ENCODE results near the gene ARHGAP11A. TPM values are rescaled to one million over a fixed set of nuclear protein-coding genes. Genes with fewer than 3 reads are reported as not detected.
A peak's percentile ranks its signal among the peaks of the same experiment; 100 is the strongest.

The ARHGAP11A gene
- total RNA-seq, 1 experiment from 2014 or later, result 93.0 TPM

GRCh38 chr15:32646291-32646690 is 31.0 kb downstream of the ARHGAP11A start (continued):
- TF ChIP-seq ZNF281 (CRISPR knock-in tag; IDR thresholded peaks at IDR 0.05), result no peak
- TF ChIP-seq AR (CRISPR knock-in tag; IDR thresholded peaks at IDR 0.05), result no peak
- no peak for TF ChIP-seq HMGXB4 (CRISPR knock-in tag; IDR thresholded peaks at IDR 0.05)
- TF ChIP-seq USF1 (CRISPR knock-in tag; IDR thresholded peaks at IDR 0.05), result no peak
- no peak for TF ChIP-seq TP53 (CRISPR knock-in tag; IDR thresholded peaks at IDR 0.05)
- TF ChIP-seq SMAD3 (CRISPR knock-in tag; IDR thresholded peaks at IDR 0.05; ENCODE audit: borderline replicate concordance), result no peak
- no peak for TF ChIP-seq HMGA2 (CRISPR knock-in tag; IDR thresholded peaks at IDR 0.05)

GRCh38 chr15:32649342-32649741 is 34.0 kb downstream of the ARHGAP11A start:
- no peaks in the 10 kb centered on the region for H3K27me3 Mint-ChIP-seq (ENCODE audit: low read depth)
- POLR2A ChIA-PET, result no interaction called here

GRCh38 chr15:32651229-32651837 is 36.0 kb downstream of the ARHGAP11A start:
- H3K27me3 Mint-ChIP-seq (ENCODE audit: low read depth), result no peaks in the 10 kb centered on the region

More at GRCh38 chr15:32649342-32649741, 34.0 kb downstream of the ARHGAP11A start:
- ATAC-seq (peak; percentile 62), DNase-seq (ENCODE audit: low spot score) (no peak)
- TF ChIP-seq ZNF232 (CRISPR knock-in tag; IDR thresholded peaks at IDR 0.05) (no peak), ESRRA (CRISPR knock-in tag; IDR thresholded peaks at IDR 0.05; ENCODE audit: borderline replicate concordance) (no peak), NFE2L1 (CRISPR knock-in tag; IDR thresholded peaks at IDR 0.05) (no peak), CREM (CRISPR knock-in tag; IDR thresholded peaks at IDR 0.05) (no peak), USF1 (CRISPR knock-in tag; IDR thresholded peaks at IDR 0.05) (no peak), CBFB (CRISPR knock-in tag; IDR thresholded peaks at IDR 0.05; ENCODE audit: low read depth) (no peak), TEAD4 (CRISPR knock-in tag; IDR thresholded peaks at IDR 0.05) (no peak), NR3C1 (CRISPR knock-in tag; conservative IDR thresholded peaks at IDR 0.05; ENCODE audit: low read depth) (no peak)
- H3K36me3 Mint-ChIP-seq, result peaks cover under 1% of the 10 kb centered on the region; the same call in 1 of the 2 replicates
- no peak overlapping the region for H3K27ac Mint-ChIP-seq
- no peaks in the 10 kb centered on the region for H3K9me3 Mint-ChIP-seq
- H3K4me3 Mint-ChIP-seq, result no peak overlapping the region
- CTCF ChIA-PET, result interaction anchor here (0.5 to 3.3 kb wide), 26 partner anchors 8 to 643 kb away, joined by 3 to 35 read pairs (median 4); partner anchors contain the start of gene SCG5
- H3K4me1 Mint-ChIP-seq, result peaks cover 39% of the 10 kb centered on the region

More at GRCh38 chr15:32651229-32651837, 36.0 kb downstream of the ARHGAP11A start:
- peak; percentile 89 for ATAC-seq
- H3K9me3 Mint-ChIP-seq, result no peaks in the 10 kb centered on the region
- DNase-seq (ENCODE audit: low spot score), result peak; percentile 70
- peaks cover 4% of the 10 kb centered on the region; the same call in 1 of the 2 replicates for H3K36me3 Mint-ChIP-seq
- H3K4me3 Mint-ChIP-seq, result no peak overlapping the region
- POLR2A ChIA-PET, result no interaction called here
- CTCF ChIA-PET, result interaction anchor here (0.6 to 3.3 kb wide), 22 partner anchors 9 to 543 kb away, joined by 3 to 35 read pairs (median 4); partner anchors contain the start of genes FMN1 and SCG5
- no peak overlapping the region for H3K27ac Mint-ChIP-seq
- peaks cover 29% of the 10 kb centered on the region for H3K4me1 Mint-ChIP-seq
- TF ChIP-seq CTCF (IDR thresholded peaks at IDR 0.05) (peak; percentile 87), HMGXB4 (CRISPR knock-in tag; IDR thresholded peaks at IDR 0.05) (no peak)
